ENCODE results near the gene SEPHS2. TPM values are rescaled to one million over a fixed set of nuclear protein-coding genes. Genes with fewer than 3 reads are reported as not detected.

Gene SEPHS2
- polyA plus RNA-seq, 1 experiment: 44.4 TPM

- ChIA-PET POLR2A (no interaction called here), CTCF (interaction anchor here (0.9 to 1.0 kb wide), 2 partner anchors 50 to 186 kb away, joined by 3 read pairs; no protein-coding TSS in a partner anchor)
- Histone ChIP-seq H3K4me3 (ENCODE audit: low read depth, low read length) (no peak overlapping the region), H3K36me3 (ENCODE audit: control insufficient read depth, insufficient read depth, low read length) (peaks cover 2% of the 10 kb centered on the region), H3K27me3 (ENCODE audit: control insufficient read depth, insufficient read depth, low read length) (no peaks in the 10 kb centered on the region)
- no peak for TF ChIP-seq CTCF (IDR thresholded peaks at IDR 0.05; ENCODE audit: insufficient read depth, low read depth, low read length)
- DNase-seq (ENCODE audit: low read depth): no peak
Observed at GRCh38 chr16:30443631-30444030, 2.0 kb downstream of the SEPHS2 start.

- ChIA-PET POLR2A (no interaction called here), CTCF (no interaction called here)
- Histone ChIP-seq H3K4me3 (ENCODE audit: low read depth, low read length) (no peak overlapping the region), H3K36me3 (ENCODE audit: control insufficient read depth, insufficient read depth, low read length) (peaks cover 2% of the 10 kb centered on the region), H3K27me3 (ENCODE audit: control insufficient read depth, insufficient read depth, low read length) (peaks cover 2% of the 10 kb centered on the region)
- DNase-seq (ENCODE audit: low read depth): no peak
- TF ChIP-seq CTCF (IDR thresholded peaks at IDR 0.05; ENCODE audit: insufficient read depth, low read depth, low read length): no peak
Observed at GRCh38 chr16:30439720-30440348, 5.8 kb downstream of the SEPHS2 start.

- DNase-seq (ENCODE audit: low read depth): no peak
- Histone ChIP-seq H3K27me3 (ENCODE audit: control insufficient read depth, insufficient read depth, low read length) (peaks cover 5% of the 10 kb centered on the region), H3K36me3 (ENCODE audit: control insufficient read depth, insufficient read depth, low read length) (no peaks in the 10 kb centered on the region; the same call in 1 of the 2 replicates), H3K4me3 (ENCODE audit: low read depth, low read length) (no peak overlapping the region)
- ChIA-PET POLR2A (no interaction called here), CTCF (no interaction called here)
- no peak for TF ChIP-seq CTCF (IDR thresholded peaks at IDR 0.05; ENCODE audit: insufficient read depth, low read depth, low read length)
Observed at GRCh38 chr16:30438835-30439234, 6.8 kb downstream of the SEPHS2 start.

GRCh38 chr16:30437511-30438046, 8.1 kb downstream of the SEPHS2 start:
- ChIA-PET POLR2A (no interaction called here), CTCF (interaction anchor here (1.8 kb wide), 1 partner anchor 191 kb away, joined by 4 read pairs; no protein-coding TSS in a partner anchor)
- DNase-seq (ENCODE audit: low read depth): no peak
- Histone ChIP-seq H3K4me3 (ENCODE audit: low read depth, low read length) (no peak overlapping the region), H3K36me3 (ENCODE audit: control insufficient read depth, insufficient read depth, low read length) (no peaks in the 10 kb centered on the region), H3K27me3 (ENCODE audit: control insufficient read depth, insufficient read depth, low read length) (peaks cover 5% of the 10 kb centered on the region)
- TF ChIP-seq CTCF (IDR thresholded peaks at IDR 0.05; ENCODE audit: insufficient read depth, low read depth, low read length): no peak

- no peak for DNase-seq (ENCODE audit: low read depth)
- H3K27me3 ChIP-seq (ENCODE audit: control insufficient read depth, insufficient read depth, low read length): peaks cover 5% of the 10 kb centered on the region
- H3K4me3 ChIP-seq (ENCODE audit: low read depth, low read length): no peak overlapping the region
- no peak for TF ChIP-seq CTCF (IDR thresholded peaks at IDR 0.05; ENCODE audit: insufficient read depth, low read depth, low read length)
- H3K36me3 ChIP-seq (ENCODE audit: control insufficient read depth, insufficient read depth, low read length): no peaks in the 10 kb centered on the region
- CTCF ChIA-PET: no interaction called here
- POLR2A ChIA-PET: no interaction called here
Observed at GRCh38 chr16:30434852-30435251, 10.8 kb downstream of the SEPHS2 start.

Data from BJ (cell line).